KOPT-K1 (cell line): ENCODE data around the gene MFN1.

Experiments used
- H3K27ac ChIP-seq: fragments of 200-600 bp; sonication (generic); 2 replicates; pipeline ENCODE4 v1.5.1; 2016; ENCODE audit warnings: antibody characterized with exemption, mild to moderate bottlenecking, low read depth, low read length; ENCODE audit not compliant: poor library complexity, severe bottlenecking
- H3K36me3 ChIP-seq: fragments of 200-600 bp; sonication (generic); 2 replicates; pipeline ENCODE4 v1.5.1; 2017; ENCODE audit warnings: antibody characterized with exemption, mild to moderate bottlenecking, low read length, moderate library complexity; ENCODE audit not compliant: insufficient read depth
- H3K9me3 ChIP-seq: fragments of 200-600 bp; sonication (generic); 2 replicates; pipeline ENCODE4 v1.5.1; 2017; ENCODE audit warnings: antibody characterized with exemption, low read length, mild to moderate bottlenecking; ENCODE audit not compliant: insufficient read depth, poor library complexity, severe bottlenecking

Gene MFN1

DNA sequence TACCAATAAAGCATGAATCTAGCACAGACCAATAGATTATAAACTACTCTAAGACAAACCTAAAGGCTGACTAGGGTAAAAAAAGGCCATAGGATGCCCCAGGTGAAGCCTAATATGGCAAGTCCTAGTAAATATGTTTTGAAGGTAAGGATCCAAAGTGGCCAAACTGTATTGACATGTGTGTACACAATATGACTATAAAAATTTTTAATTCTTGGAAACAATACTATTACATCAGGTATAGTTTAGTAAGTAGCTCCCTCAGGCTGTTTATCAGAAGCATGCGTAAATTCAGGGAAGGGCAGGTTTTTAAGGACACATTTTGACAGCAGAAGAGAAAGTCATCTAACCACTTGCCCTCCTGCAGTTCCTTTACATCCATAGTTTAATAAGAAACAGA is 84.9 kb downstream of the MFN1 start:
- Histone ChIP-seq H3K27ac (no peak overlapping the region), H3K9me3 (no peaks in the 10 kb centered on the region)

DNA sequence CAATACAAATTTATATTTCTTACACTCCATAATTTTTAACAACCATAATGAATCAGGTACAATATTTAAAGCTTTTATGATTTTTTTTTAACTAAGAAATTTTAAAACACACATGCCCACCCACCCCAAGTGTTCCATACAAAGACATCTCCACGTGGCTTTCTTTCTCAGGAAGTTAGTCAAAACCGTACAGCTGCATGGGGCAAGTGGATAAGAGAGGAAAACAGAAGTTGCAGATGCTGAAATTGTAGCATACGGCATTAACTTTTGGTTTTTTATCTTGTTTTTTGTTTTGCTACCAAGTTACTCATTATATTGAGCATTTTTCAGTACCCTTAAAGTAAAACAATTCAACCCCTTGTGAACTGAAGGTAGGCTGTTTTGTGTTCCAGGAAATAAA is 89.0 kb downstream of the MFN1 start:
- Histone ChIP-seq H3K9me3 (no peaks in the 10 kb centered on the region), H3K36me3 (no peaks in the 10 kb centered on the region), H3K27ac (peak overlapping the region; percentile 30)

More for the DNA sequence above, 84.9 kb downstream of the MFN1 start:
- H3K36me3 ChIP-seq = no peaks in the 10 kb centered on the region

- Histone ChIP-seq H3K27ac (peak overlapping the region; percentile 17), H3K9me3 (no peaks in the 10 kb centered on the region), H3K36me3 (no peaks in the 10 kb centered on the region)
Observed at GRCh38 chr3:179438841-179439240, 91.3 kb downstream of the MFN1 start.
